Psoas muscle (tissue), 8 donors: ENCODE data around the gene GLCCI1. TPM values are rescaled to one million over a fixed set of nuclear protein-coding genes. Genes with fewer than 3 reads are reported as not detected.
A peak's percentile ranks its signal among the peaks of the same experiment; 100 is the strongest.

Source experiments
- ATAC-seq, 4 donors: fragments of 200-7000 bp; cut with Tn5 transposase; one replicate each; pipeline ENCODE4 v1.9.1; 2020; ENCODE audit warnings: moderate library complexity in 3 of 4, mild to moderate bottlenecking in 2 of 4
- DNase-seq, 2 donors: peaks; one replicate each; pipeline ENCODE4 v3.0.0-alpha.2; 2020
- H3K27ac ChIP-seq: fragments of 200-600 bp; one replicate; pipeline ENCODE4 v1.8.0; 2022
- H3K27me3 ChIP-seq, 3 donors: fragments of 200-600 bp in 1 of 3; one replicate each; pipeline versions ENCODE4 v1.6.1 to v1.8.0; 2013 to 2022; ENCODE audit warnings: low read length in 2 of 3, mild to moderate bottlenecking in 2 of 3, moderate library complexity in 1 of 3; ENCODE audit not compliant: insufficient read depth in 3 of 3
- H3K36me3 ChIP-seq, 2 donors: fragments of 200-600 bp in 1 of 2; one replicate each; pipeline versions ENCODE4 v1.6.1 to v1.8.0; 2013 to 2022; ENCODE audit warnings: low read depth in 1 of 2, mild to moderate bottlenecking in 1 of 2, moderate library complexity in 1 of 2; ENCODE audit not compliant: insufficient read depth in 1 of 2
- H3K4me1 ChIP-seq: fragments of 200-600 bp; one replicate; pipeline ENCODE4 v1.8.0; 2022
- H3K4me3 ChIP-seq: fragments of 200-600 bp; one replicate; pipeline ENCODE4 v1.8.0; 2022; ENCODE audit warnings: mild to moderate bottlenecking
- H3K9me3 ChIP-seq: fragments of 200-600 bp; one replicate; pipeline ENCODE4 v1.8.0; 2022
- WGBS, 3 donors: extraction: QIAGEN DNeasy Blood & Tissue Kit; methylation state at CpG; one replicate each; pipeline versions ENCODE4 v1.1.6 to v1.1.7; 2013; 5-methylcytosine and 5-hydroxymethylcytosine counted together
- intact Hi-C, 2 donors: fragments of 100-400 bp; cut with DNase I; formaldehyde crosslinking; loops; one replicate each; pipeline versions ENCODE4 v1.11.0 to v1.14.2; 2022
- polyA plus RNA-seq, 3 donors: library from polyadenylated mRNA; stranded (reverse); fragments of 200-250 nt; gene quantifications; one replicate each; pipeline ENCODE4 v1.2.3, GENCODE V29; 2013
- total RNA-seq, 4 donors: library from RNA; stranded (reverse); fragmentation: NEBNext Ultra II Directional in 2 of 4; extraction: Animal tissue kit (Norgen Biotek cat#: 25700) in 2 of 4; gene quantifications; one replicate each; pipeline versions ENCODE4 v1.2.1 to v1.2.4, GENCODE V29; 2021 to 2023
- TF ChIP-seq, protein P1 (sequence below): fragments of 200-600 bp; IDR thresholded peaks from one replicate; pipeline ENCODE4 v1.8.0; 2022; ENCODE audit warnings: antibody characterized with exemption
- donor health status: healthy with polysubstance abuse.
- donor health status: DM: no; HTN: no; CAD: no; lungs with moderate emphysema.
- donor health status: Bipolar disorder and iron deficiency.
- donor health status: healthy.
- donor health status: DM: yes; HTN: yes; CAD: no.
- donor health status: DM: no; HTN: no; CAD: no.
- donor health status: DM: no; HTN: no; CAD: no.
- donor health status: DM: yes; HTN: yes; CAD: no.

Gene GLCCI1
- total and polyA plus RNA-seq, 7 donors = 0.57 to 8.0 (median 3.1) TPM

- ATAC-seq (no peak), DNase-seq (no peak)
- no peaks in the 10 kb centered on the region for H3K9me3 ChIP-seq
- H3K4me1 ChIP-seq = peaks cover 10% of the 10 kb centered on the region
- no peak overlapping the region for H3K4me3 ChIP-seq
- H3K27ac ChIP-seq = no peak overlapping the region
- 97 to 98% (median 97%) methylated on average over 12 of the region's 12 CpGs for WGBS, 3 donors
- intact Hi-C loops = loop anchor here in 1 of 2 donors (10.0 kb wide), 1 partner anchor 140 kb away; no protein-coding TSS in a partner anchor
- no peaks in the 10 kb centered on the region for H3K27me3 ChIP-seq
- TF ChIP-seq, protein P1, sequence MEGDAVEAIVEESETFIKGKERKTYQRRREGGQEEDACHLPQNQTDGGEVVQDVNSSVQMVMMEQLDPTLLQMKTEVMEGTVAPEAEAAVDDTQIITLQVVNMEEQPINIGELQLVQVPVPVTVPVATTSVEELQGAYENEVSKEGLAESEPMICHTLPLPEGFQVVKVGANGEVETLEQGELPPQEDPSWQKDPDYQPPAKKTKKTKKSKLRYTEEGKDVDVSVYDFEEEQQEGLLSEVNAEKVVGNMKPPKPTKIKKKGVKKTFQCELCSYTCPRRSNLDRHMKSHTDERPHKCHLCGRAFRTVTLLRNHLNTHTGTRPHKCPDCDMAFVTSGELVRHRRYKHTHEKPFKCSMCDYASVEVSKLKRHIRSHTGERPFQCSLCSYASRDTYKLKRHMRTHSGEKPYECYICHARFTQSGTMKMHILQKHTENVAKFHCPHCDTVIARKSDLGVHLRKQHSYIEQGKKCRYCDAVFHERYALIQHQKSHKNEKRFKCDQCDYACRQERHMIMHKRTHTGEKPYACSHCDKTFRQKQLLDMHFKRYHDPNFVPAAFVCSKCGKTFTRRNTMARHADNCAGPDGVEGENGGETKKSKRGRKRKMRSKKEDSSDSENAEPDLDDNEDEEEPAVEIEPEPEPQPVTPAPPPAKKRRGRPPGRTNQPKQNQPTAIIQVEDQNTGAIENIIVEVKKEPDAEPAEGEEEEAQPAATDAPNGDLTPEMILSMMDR = no peak
- H3K36me3 ChIP-seq = peaks cover 0 to 11% of the 10 kb centered on the region in 2 donors
Observed at GRCh38 chr7:8064828-8065227, 96.2 kb downstream of the GLCCI1 start.

DNA sequence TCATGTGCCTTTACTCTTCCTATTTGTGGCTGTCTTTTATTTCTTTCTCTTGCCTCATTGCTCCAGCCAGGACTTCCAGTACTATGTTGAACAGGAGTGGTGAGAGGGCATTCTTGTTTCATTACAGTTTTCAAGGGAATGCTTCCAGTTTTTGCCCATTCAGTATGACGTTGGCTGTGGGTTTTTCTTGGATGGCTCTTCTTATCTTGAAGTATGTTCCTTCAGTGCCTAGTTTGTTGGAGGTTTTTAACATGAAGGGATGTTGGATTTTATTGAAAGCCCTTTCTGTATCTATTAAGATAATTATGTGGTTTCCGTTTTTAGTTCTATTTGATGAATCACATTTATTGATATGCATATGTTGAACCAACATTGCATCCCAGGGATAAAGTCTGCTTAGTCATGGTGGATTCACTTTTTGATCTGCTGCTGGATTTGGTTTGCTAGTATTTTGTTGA, 96.8 kb downstream of the GLCCI1 start:
- no peak overlapping the region for H3K27ac ChIP-seq
- H3K4me1 ChIP-seq = peaks cover 10% of the 10 kb centered on the region
- intact Hi-C loops = loop anchor here in 1 of 2 donors (10.0 kb wide), 1 partner anchor 139 kb away; no protein-coding TSS in a partner anchor
- WGBS, 3 donors = 64 to 82% (median 79%) methylated on average over 2 of the region's 2 CpGs
- no peaks in the 10 kb centered on the region for H3K9me3 ChIP-seq
- no peaks in the 10 kb centered on the region for H3K27me3 ChIP-seq
- TF ChIP-seq, protein P1 = no peak
- DNase-seq (no peak), ATAC-seq (no peak)
- H3K36me3 ChIP-seq = peaks cover 0 to 5% of the 10 kb centered on the region in 2 donors
- no peak overlapping the region for H3K4me3 ChIP-seq

GRCh38 chr7:8068892-8069686, 100.5 kb downstream of the GLCCI1 start:
- intact Hi-C loops = loop anchor here in 1 of 2 donors (10.0 kb wide), 1 partner anchor 136 kb away; no protein-coding TSS in a partner anchor
- ATAC-seq = peak; percentile 71 to 96 (median 90)
- Histone ChIP-seq H3K4me3 (no peak overlapping the region), H3K36me3 (peaks cover 0 to 13% of the 10 kb centered on the region in 2 donors), H3K27ac (no peak overlapping the region), H3K9me3 (no peaks in the 10 kb centered on the region), H3K27me3 (no peaks in the 10 kb centered on the region), H3K4me1 (peaks cover 10% of the 10 kb centered on the region)
- TF ChIP-seq, protein P1 = no peak
- peak; percentile 18 to 66 for DNase-seq
- WGBS, 3 donors = 30 to 44% (median 41%) methylated on average over 12 of the region's 12 CpGs

DNA sequence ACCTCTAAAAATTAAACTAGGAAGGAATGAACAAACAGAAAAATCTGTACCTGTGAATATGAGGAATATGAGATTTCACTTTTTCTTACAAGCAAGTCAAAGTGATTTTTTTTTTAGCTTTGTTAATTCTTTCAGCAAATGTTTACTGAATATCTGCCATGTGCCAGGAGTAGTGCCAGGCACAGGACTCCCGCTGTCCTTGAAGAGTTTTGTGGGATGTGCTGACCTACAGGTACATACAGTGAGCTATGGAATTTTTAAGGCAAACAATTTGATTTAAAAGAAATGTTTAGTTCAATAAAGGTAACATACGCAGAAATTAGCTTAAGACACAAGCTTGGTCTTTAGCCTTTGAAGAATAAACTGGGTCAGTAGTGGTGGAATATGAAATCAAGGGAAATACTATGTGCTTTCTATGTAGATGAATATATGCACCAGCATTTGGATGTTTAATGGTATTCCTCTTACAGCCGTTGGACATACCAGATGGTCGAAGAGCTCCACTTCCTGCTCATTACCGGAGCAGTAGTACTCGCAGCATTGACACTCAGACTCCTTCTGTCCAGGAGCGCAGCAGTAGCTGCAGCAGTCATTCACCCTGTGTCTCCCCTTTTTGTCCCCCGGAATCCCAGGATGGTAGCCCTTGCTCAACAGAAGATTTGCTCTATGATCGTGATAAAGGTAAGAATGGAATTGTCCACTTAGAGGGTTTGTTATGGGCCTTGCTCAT, 102.0 kb downstream of the GLCCI1 start:
- H3K36me3 ChIP-seq = peaks cover 0 to 13% of the 10 kb centered on the region in 2 donors
- TF ChIP-seq, protein P1 = no peak
- intact Hi-C loops = loop anchor here (10.0 kb wide), 1 partner anchor 114 kb away; no protein-coding TSS in a partner anchor
- DNase-seq (no peak), ATAC-seq (no peak)
- no peaks in the 10 kb centered on the region for H3K27me3 ChIP-seq
- WGBS, 3 donors = 95 to 97% (median 96%) methylated on average over 9 of the region's 9 CpGs
- no peak overlapping the region for H3K4me3 ChIP-seq
- H3K9me3 ChIP-seq = no peaks in the 10 kb centered on the region
- peaks cover 10% of the 10 kb centered on the region for H3K4me1 ChIP-seq
- H3K27ac ChIP-seq = no peak overlapping the region
